ENCODE measurements around the gene TMEM269. TPM values are rescaled to one million over a fixed set of nuclear protein-coding genes. Genes with fewer than 3 reads are reported as not detected.

TMEM269 gene
- total and polyA plus RNA-seq, 2 experiments from 2014 or later: not detected

GRCh38 chr1:42815941-42816584 lies 31.3 kb downstream of the TMEM269 start:
- Histone ChIP-seq H3K4me3 (peak overlapping the region; percentile 85), H3K9me3 (ENCODE audit: low read depth) (no peaks in the 10 kb centered on the region), H3K4me2 (ENCODE audit: unreplicated experiment) (peak overlapping the region; percentile 89), H3K79me2 (ENCODE audit: insufficient read depth) (peaks cover 37% of the 10 kb centered on the region), H3K4me1 (ENCODE audit: insufficient read depth) (peaks cover 13% of the 10 kb centered on the region), H3K36me3 (ENCODE audit: low read depth) (no peaks in the 10 kb centered on the region), H3F3A (ENCODE audit: insufficient read depth) (peaks cover 1% of the 10 kb centered on the region), H3K27ac (peak overlapping the region; percentile 96), H3K9me2 (ENCODE audit: insufficient read depth) (no peaks in the 10 kb centered on the region), H3K9ac (peak overlapping the region; percentile 92), H3K27me3 (replicated peaks; ENCODE audit: insufficient read depth) (no peaks in the 10 kb centered on the region), H4K20me1 (ENCODE audit: insufficient read depth) (no peaks in the 10 kb centered on the region), H2AFZ (peak overlapping the region; percentile 90)
- DNase-seq: peak; percentile 51
- 6 to 8% methylated on average over 7 of the region's 7 CpGs for WGBS, 2 experiments (ENCODE audit: low coverage in 1 of 2, low lambda C conversion rate in 2 of 2, missing lambda C conversion rate in 2 of 2)
- no peak for TF ChIP-seq EZH2 (IDR thresholded peaks at IDR 0.05; ENCODE audit: insufficient read depth, poor library complexity, severe bottlenecking)
- TF ChIP-seq EZH2phosphoT487 (IDR thresholded peaks at IDR 0.05; ENCODE audit: insufficient read depth, low read depth): no peak
- in situ Hi-C loops (cut with MboI): no loop called here

GRCh38 chr1:42816585-42817439 lies 32.0 kb downstream of the TMEM269 start, which contains the start of the genes ERMAP and SVBP:
Gene ERMAP (plus strand): TSS chr1:42817122. CDS start chr1:42830449, 13,327 bp downstream.
Gene SVBP (minus strand): TSS chr1:42817397. CDS start chr1:42816544, 853 bp downstream.
- in situ Hi-C loops (cut with MboI): no loop called here
- H3K79me2 ChIP-seq (ENCODE audit: insufficient read depth): peaks cover 44% of the 10 kb centered on the region
- whole genome bisulfite sequencing, 2 experiments (ENCODE audit: low coverage in 1 of 2, low lambda C conversion rate in 2 of 2, missing lambda C conversion rate in 2 of 2): 1% methylated on average over 33 to 65 of the region's 66 CpGs
- H3K9me3 ChIP-seq (ENCODE audit: low read depth): no peaks in the 10 kb centered on the region
- DNase-seq: peak; percentile 94
- no peaks in the 10 kb centered on the region for H4K20me1 ChIP-seq (ENCODE audit: insufficient read depth)
- peak within 1 kb of the TSS; percentile 92 for H3K9ac ChIP-seq
- peak within 1 kb of the TSS; percentile 90 for H2AFZ ChIP-seq
- H3K36me3 ChIP-seq (ENCODE audit: low read depth): no peaks in the 10 kb centered on the region
- H3K4me1 ChIP-seq (ENCODE audit: insufficient read depth): peaks cover 13% of the 10 kb centered on the region
- no peaks in the 10 kb centered on the region for H3K9me2 ChIP-seq (ENCODE audit: insufficient read depth)
- peak within 1 kb of the TSS; percentile 89 for H3K4me2 ChIP-seq (ENCODE audit: unreplicated experiment)
- peak within 1 kb of the TSS; percentile 85 for H3K4me3 ChIP-seq
- peak within 1 kb of the TSS; percentile 96 for H3K27ac ChIP-seq
- H3K27me3 ChIP-seq (replicated peaks; ENCODE audit: insufficient read depth): no peaks in the 10 kb centered on the region
- H3F3A ChIP-seq (ENCODE audit: insufficient read depth): peaks cover 7% of the 10 kb centered on the region
- TF ChIP-seq EZH2 (IDR thresholded peaks at IDR 0.05; ENCODE audit: insufficient read depth, poor library complexity, severe bottlenecking): no peak
- TF ChIP-seq EZH2phosphoT487 (IDR thresholded peaks at IDR 0.05; ENCODE audit: insufficient read depth, low read depth): no peak

GRCh38 chr1:42817440-42817767 lies 32.6 kb downstream of the TMEM269 start:
- Histone ChIP-seq H3K9me2 (ENCODE audit: insufficient read depth) (no peaks in the 10 kb centered on the region), H3K4me3 (peak overlapping the region; percentile 85), H3K36me3 (ENCODE audit: low read depth) (no peaks in the 10 kb centered on the region), H3K9me3 (ENCODE audit: low read depth) (no peaks in the 10 kb centered on the region), H2AFZ (peak overlapping the region; percentile 73), H3K4me1 (ENCODE audit: insufficient read depth) (peaks cover 15% of the 10 kb centered on the region), H3K9ac (peak overlapping the region; percentile 92), H3K27me3 (replicated peaks; ENCODE audit: insufficient read depth) (no peaks in the 10 kb centered on the region), H3F3A (ENCODE audit: insufficient read depth) (peaks cover 10% of the 10 kb centered on the region), H3K79me2 (ENCODE audit: insufficient read depth) (peaks cover 44% of the 10 kb centered on the region), H4K20me1 (ENCODE audit: insufficient read depth) (no peaks in the 10 kb centered on the region), H3K27ac (peak overlapping the region; percentile 96; the same call in 1 of the 2 replicates), H3K4me2 (ENCODE audit: unreplicated experiment) (peak overlapping the region; percentile 80)
- no peak for DNase-seq
- TF ChIP-seq EZH2 (IDR thresholded peaks at IDR 0.05; ENCODE audit: insufficient read depth, poor library complexity, severe bottlenecking) (no peak), EZH2phosphoT487 (IDR thresholded peaks at IDR 0.05; ENCODE audit: insufficient read depth, low read depth) (no peak)
- WGBS, 2 experiments (ENCODE audit: low coverage in 1 of 2, low lambda C conversion rate in 2 of 2, missing lambda C conversion rate in 2 of 2): 2% methylated on average over 8 to 13 of the region's 13 CpGs
- in situ Hi-C loops (cut with MboI): no loop called here

GRCh38 chr1:42817976-42818375 lies 33.2 kb downstream of the TMEM269 start:
- in situ Hi-C loops (cut with MboI): no loop called here
- Histone ChIP-seq H3K9me3 (ENCODE audit: low read depth) (no peaks in the 10 kb centered on the region), H3K4me3 (peak overlapping the region; percentile 85), H2AFZ (0 out of 2 replicates have a peak overlapping the region, but pooled peaks have one; percentile 73), H4K20me1 (ENCODE audit: insufficient read depth) (no peaks in the 10 kb centered on the region), H3F3A (ENCODE audit: insufficient read depth) (peaks cover 15% of the 10 kb centered on the region), H3K9ac (peak overlapping the region; percentile 92; the same call in 1 of the 2 replicates), H3K4me2 (ENCODE audit: unreplicated experiment) (peak overlapping the region; percentile 80), H3K79me2 (ENCODE audit: insufficient read depth) (peaks cover 44% of the 10 kb centered on the region), H3K27ac (no peak overlapping the region), H3K27me3 (replicated peaks; ENCODE audit: insufficient read depth) (no peaks in the 10 kb centered on the region), H3K4me1 (ENCODE audit: insufficient read depth) (peaks cover 21% of the 10 kb centered on the region), H3K9me2 (ENCODE audit: insufficient read depth) (no peaks in the 10 kb centered on the region), H3K36me3 (ENCODE audit: low read depth) (no peaks in the 10 kb centered on the region)
- 92 to 94% methylated on average over 3 of the region's 3 CpGs for WGBS, 2 experiments (ENCODE audit: low coverage in 1 of 2, low lambda C conversion rate in 2 of 2, missing lambda C conversion rate in 2 of 2)
- TF ChIP-seq EZH2phosphoT487 (IDR thresholded peaks at IDR 0.05; ENCODE audit: insufficient read depth, low read depth) (no peak), EZH2 (IDR thresholded peaks at IDR 0.05; ENCODE audit: insufficient read depth, poor library complexity, severe bottlenecking) (no peak)
- no peak for DNase-seq
